ENCODE data around the gene SBF1. TPM values are rescaled to one million over a fixed set of nuclear protein-coding genes. Genes with fewer than 3 reads are reported as not detected.

SBF1 gene
- total RNA-seq, 4 donors from 2014 or later: 56.1 to 121 (median 86.9) TPM

DNA sequence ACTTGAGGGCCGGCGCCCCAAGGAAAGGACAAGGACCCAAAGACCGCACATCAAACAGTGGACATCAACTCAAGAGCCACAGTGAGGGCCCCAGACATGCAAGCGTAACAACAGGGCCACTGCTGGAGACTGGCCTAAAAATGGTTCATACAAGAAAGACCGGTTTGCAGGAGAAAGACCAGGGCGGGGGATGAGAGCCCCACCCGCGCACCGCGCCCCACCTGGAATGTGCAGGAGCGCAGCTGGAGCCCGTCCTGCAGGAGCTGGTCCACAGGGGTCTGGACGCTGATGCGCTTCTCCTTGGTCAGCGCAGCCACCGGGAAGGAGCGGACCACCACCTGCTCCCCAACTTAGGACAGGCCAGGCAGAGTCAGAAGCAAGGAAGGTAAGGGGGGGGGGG, 13.9 kb downstream of the SBF1 start:
- 94% methylated on average over 17 of the region's 17 CpGs for WGBS
- Histone ChIP-seq H3K36me3 (peaks cover 97 to 100% (median 99%) of the 10 kb centered on the region in 4 donors), H3K9me3 (no peaks in the 10 kb centered on the region), H3K27ac (replicated peaks in 1 of 4) (no peak overlapping the region), H3K4me1 (no peaks in the 10 kb centered on the region), H3K27me3 (no peaks in the 10 kb centered on the region), H3K4me3 (no peak overlapping the region)
- TF ChIP-seq POLR2A (IDR thresholded peaks at IDR 0.05; ENCODE audit: low read depth): no peak
- TF ChIP-seq POLR2AphosphoS5 (IDR thresholded peaks at IDR 0.05): no peak
- no peak for TF ChIP-seq EP300 (IDR thresholded peaks at IDR 0.05)
- TF ChIP-seq, protein P1, sequence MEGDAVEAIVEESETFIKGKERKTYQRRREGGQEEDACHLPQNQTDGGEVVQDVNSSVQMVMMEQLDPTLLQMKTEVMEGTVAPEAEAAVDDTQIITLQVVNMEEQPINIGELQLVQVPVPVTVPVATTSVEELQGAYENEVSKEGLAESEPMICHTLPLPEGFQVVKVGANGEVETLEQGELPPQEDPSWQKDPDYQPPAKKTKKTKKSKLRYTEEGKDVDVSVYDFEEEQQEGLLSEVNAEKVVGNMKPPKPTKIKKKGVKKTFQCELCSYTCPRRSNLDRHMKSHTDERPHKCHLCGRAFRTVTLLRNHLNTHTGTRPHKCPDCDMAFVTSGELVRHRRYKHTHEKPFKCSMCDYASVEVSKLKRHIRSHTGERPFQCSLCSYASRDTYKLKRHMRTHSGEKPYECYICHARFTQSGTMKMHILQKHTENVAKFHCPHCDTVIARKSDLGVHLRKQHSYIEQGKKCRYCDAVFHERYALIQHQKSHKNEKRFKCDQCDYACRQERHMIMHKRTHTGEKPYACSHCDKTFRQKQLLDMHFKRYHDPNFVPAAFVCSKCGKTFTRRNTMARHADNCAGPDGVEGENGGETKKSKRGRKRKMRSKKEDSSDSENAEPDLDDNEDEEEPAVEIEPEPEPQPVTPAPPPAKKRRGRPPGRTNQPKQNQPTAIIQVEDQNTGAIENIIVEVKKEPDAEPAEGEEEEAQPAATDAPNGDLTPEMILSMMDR (IDR thresholded peaks at IDR 0.05): no peak
- intact Hi-C loops (cut with DNase I): no loop called here
- no peak for DNase-seq (ENCODE audit: extremely low spot score)

DNA sequence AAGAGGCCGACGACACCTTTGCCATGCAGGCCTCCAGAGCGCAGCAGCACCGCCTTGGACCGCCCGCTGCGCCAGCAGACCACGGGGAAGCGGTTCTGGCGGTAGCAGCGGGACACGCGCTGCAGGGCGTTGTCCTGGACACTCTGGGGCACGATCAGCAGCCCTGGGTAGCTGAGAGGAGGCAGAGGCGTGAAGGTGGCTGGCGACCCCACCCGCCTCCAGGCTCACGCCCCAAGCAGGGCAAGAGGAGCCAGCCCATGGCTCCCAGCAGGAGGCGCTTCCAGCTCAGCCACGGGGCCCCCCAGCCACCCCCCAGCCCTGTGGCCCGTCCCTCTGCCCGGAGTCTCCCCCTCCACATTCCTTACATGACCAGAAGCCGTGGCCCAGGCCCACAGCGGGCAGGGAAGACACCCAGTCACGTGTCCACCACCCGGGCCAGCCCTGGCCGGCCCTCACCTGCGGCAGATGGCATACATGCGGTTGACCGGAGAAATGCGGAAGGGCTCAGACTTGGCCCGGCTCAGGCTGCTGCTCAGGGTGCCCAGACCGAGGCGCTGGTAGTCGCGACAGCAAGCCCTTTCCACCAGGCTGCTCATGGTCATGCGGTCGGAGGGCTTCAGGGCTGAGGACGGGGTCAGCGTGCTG, 15.2 kb downstream of the SBF1 start:
- Histone ChIP-seq H3K27ac (replicated peaks in 1 of 4) (no peak overlapping the region), H3K9me3 (no peaks in the 10 kb centered on the region), H3K4me1 (no peaks in the 10 kb centered on the region), H3K36me3 (peaks cover 97 to 100% (median 99%) of the 10 kb centered on the region in 4 donors), H3K27me3 (no peaks in the 10 kb centered on the region), H3K4me3 (no peak overlapping the region)
- intact Hi-C loops (cut with DNase I): no loop called here
- no peak for TF ChIP-seq POLR2A (IDR thresholded peaks at IDR 0.05; ENCODE audit: low read depth)
- TF ChIP-seq, protein P1 (IDR thresholded peaks at IDR 0.05): no peak
- no peak for TF ChIP-seq EP300 (IDR thresholded peaks at IDR 0.05)
- no peak for TF ChIP-seq POLR2AphosphoS5 (IDR thresholded peaks at IDR 0.05)
- DNase-seq (ENCODE audit: extremely low spot score): no peak
- WGBS: 93% methylated on average over 21 of the region's 41 CpGs

- Histone ChIP-seq H3K27me3 (no peaks in the 10 kb centered on the region), H3K4me1 (no peaks in the 10 kb centered on the region), H3K9me3 (no peaks in the 10 kb centered on the region), H3K36me3 (peaks cover 97 to 100% (median 99%) of the 10 kb centered on the region in 4 donors), H3K27ac (replicated peaks in 1 of 4) (no peak overlapping the region), H3K4me3 (no peak overlapping the region)
- WGBS: 87% methylated on average over 20 of the region's 22 CpGs
- intact Hi-C loops (cut with DNase I): no loop called here
- TF ChIP-seq POLR2AphosphoS5 (IDR thresholded peaks at IDR 0.05) (no peak), EP300 (IDR thresholded peaks at IDR 0.05) (no peak)
- TF ChIP-seq, protein P1 (IDR thresholded peaks at IDR 0.05): no peak
- no peak for DNase-seq (ENCODE audit: extremely low spot score)
Observed at GRCh38 chr22:50459016-50459415, 15.8 kb downstream of the SBF1 start.

GRCh38 chr22:50456466-50457234, 18.2 kb downstream of the SBF1 start:
- Histone ChIP-seq H3K9me3 (no peaks in the 10 kb centered on the region), H3K4me3 (no peak overlapping the region), H3K27me3 (no peaks in the 10 kb centered on the region), H3K27ac (replicated peaks in 1 of 4) (no peak overlapping the region), H3K36me3 (peaks cover 76 to 92% (median 82%) of the 10 kb centered on the region in 4 donors), H3K4me1 (no peaks in the 10 kb centered on the region)
- TF ChIP-seq POLR2A (IDR thresholded peaks at IDR 0.05; ENCODE audit: low read depth) (no peak), POLR2AphosphoS5 (IDR thresholded peaks at IDR 0.05) (no peak), EP300 (IDR thresholded peaks at IDR 0.05) (no peak)
- TF ChIP-seq, protein P1 (IDR thresholded peaks at IDR 0.05): no peak
- 86% methylated on average over 18 of the region's 34 CpGs for WGBS
- intact Hi-C loops (cut with DNase I): no loop called here
- no peak for DNase-seq (ENCODE audit: extremely low spot score)

Measured in esophagus muscularis mucosa (tissue), 4 donors.